K562 (cell line): ENCODE data around the gene ALG11. TPM values are rescaled to one million over a fixed set of nuclear protein-coding genes. Genes with fewer than 3 reads are reported as not detected.

Experiments
- CBX2 ChIP-seq: fragments of 200-600 bp; sonication (generic); IDR thresholded peaks from one replicate; pipeline ENCODE4 v1.6.1; 2012; ENCODE audit warnings: mild to moderate bottlenecking, low read length, inconsistent platforms; ENCODE audit not compliant: insufficient read depth, poor library complexity, severe bottlenecking
- CEBPZ ChIP-seq: fragments of 150-350 bp; IDR thresholded peaks from 2 replicates; pipeline ENCODE4 v1.6.1; 2014; ENCODE audit warnings: low read depth, mild to moderate bottlenecking, low read length, borderline replicate concordance
- CHCHD3 ChIP-seq: fragments of 250-450 bp; sonication (Bioruptor Pico); IDR thresholded peaks from 2 replicates; pipeline ENCODE4 v2.1.2; 2022; ENCODE audit warnings: mild to moderate bottlenecking
- GATAD2A ChIP-seq: fragments of 450-650 bp; IDR thresholded peaks from 2 replicates; pipeline ENCODE4 v1.6.1; 2017
- SIN3A ChIP-seq, 2 experiments: fragments of 150-350 bp in 1 of 2; IDR thresholded peaks; 2 replicates each; pipeline ENCODE4 v1.6.1; 2011 to 2016; ENCODE audit warnings: borderline replicate concordance in 2 of 2, low read depth in 2 of 2, low read length in 2 of 2, mild to moderate bottlenecking in 2 of 2, moderate library complexity in 2 of 2; ENCODE audit not compliant: control insufficient read depth in 1 of 2
- SRF ChIP-seq, 2 experiments: fragments of 250-450, 450-650 bp in 1 of 2; sonication (Bioruptor Pico) in 1 of 2; sonication (generic) in 1 of 2; formaldehyde crosslinking; IDR thresholded peaks; 2 replicates each; pipeline versions ENCODE4 v1.5.0 to v1.5.1; 2020 to 2022; ENCODE audit warnings: mild to moderate bottlenecking in 1 of 2, missing genetic modification reagents in 1 of 2
- STAT6 ChIP-seq: sonication (generic); formaldehyde crosslinking; IDR thresholded peaks from 2 replicates; pipeline ENCODE4 v1.8.1; 2023; ENCODE audit warnings: mild to moderate bottlenecking, missing genetic modification reagents
- TBP ChIP-seq: optimal IDR thresholded peaks from 2 replicates; pipeline ENCODE3; 2011; ENCODE audit warnings: low read depth, low read length, improper control_type of control experiment
- TCF3 ChIP-seq: sonication (generic); formaldehyde crosslinking; IDR thresholded peaks from 2 replicates; pipeline ENCODE4 v1.4.0; 2020; ENCODE audit warnings: mild to moderate bottlenecking, missing genetic modification reagents
- ZNF12 ChIP-seq: sonication (generic); formaldehyde crosslinking; IDR thresholded peaks from 2 replicates; pipeline ENCODE4 v1.4.0; 2020; ENCODE audit warnings: mild to moderate bottlenecking, missing genetic modification reagents
- ZNF324 ChIP-seq: fragments of 250-450 bp; sonication (Bioruptor Pico); IDR thresholded peaks from 2 replicates; pipeline ENCODE4 v1.4.0; 2020; ENCODE audit warnings: mild to moderate bottlenecking
- ZNF395 ChIP-seq: fragments of 200-800 bp; sonication (Bioruptor generic); IDR thresholded peaks from 2 replicates; pipeline ENCODE4 v1.6.1; 2017; ENCODE audit warnings: missing genetic modification characterization, missing compliant biosample characterization
- ZNF518B ChIP-seq: fragments of 250-450 bp; sonication (Bioruptor Pico); IDR thresholded peaks from 2 replicates; pipeline ENCODE4 v1.5.0; 2021; ENCODE audit warnings: mild to moderate bottlenecking, moderate library complexity
- ZNF589 ChIP-seq: fragments of 200-800 bp; sonication (Bioruptor generic); IDR thresholded peaks from 2 replicates; pipeline ENCODE4 v1.6.1; 2016; ENCODE audit warnings: low read depth, missing genetic modification characterization, missing compliant biosample characterization
- polyA plus RNA-seq, 8 experiments: library from polyadenylated mRNA; depleted of rRNA in 4 of 8; stranded (reverse) in 5 of 8; unstranded in 3 of 8; fragments of >200 nt; fragmentation: Nextera tagmentation in 2 of 8; fragmentation: Illumina TruSeq in 1 of 8; extraction: Ambion mirVana in 2 of 8; extraction: Trizol in 1 of 8; gene quantifications; 2 replicates each; pipeline versions ENCODE4 v1.2.1 to v1.2.3, GENCODE V29; 2011 to 2014; ENCODE audit warnings: inconsistent platforms in 1 of 8, missing spikeins in 1 of 8
- total RNA-seq, 7 experiments: library from RNA; depleted of rRNA in 6 of 7; stranded (reverse); fragments of >200 nt in 6 of 7; fragmentation: Illumina TruSeq in 2 of 7; extraction: Trizol in 2 of 7; gene quantifications; 2 replicates each; pipeline versions ENCODE4 v1.2.1 to v1.2.3, GENCODE V29; 2011 to 2021; ENCODE audit warnings: low replicate concordance in 1 of 7

ALG11 gene
- total and polyA plus RNA-seq, 9 of the 15 experiments (the other 6 are each of a cell fraction or from before 2014, with no cell fraction given): 7.3 to 19.2 (median 16.3) TPM

- no peak for TF ChIP-seq CBX2
- no peak for TF ChIP-seq ZNF518B (CRISPR knock-in tag)
- no peak for TF ChIP-seq STAT6 (CRISPR knock-in tag)
- TF ChIP-seq SIN3A (IDR thresholded peaks at IDR 0.05; ENCODE audit: borderline replicate concordance in 2 of 2, control insufficient read depth in 1 of 2, low read depth in 2 of 2, low read length in 2 of 2): peak in 1 of 2 experiments; percentile 53; a peak in 2 of 4 replicates
- TF ChIP-seq ZNF324 (CRISPR knock-in tag): no peak
- no peak; the same call in 1 of the 2 replicates for TF ChIP-seq CHCHD3 (CRISPR knock-in tag)
- no peak for TF ChIP-seq ZNF589 (CRISPR knock-in tag)
- 0 out of 2 replicates have a peak, but pooled peaks have one; percentile 43 for TF ChIP-seq GATAD2A
- TF ChIP-seq CEBPZ: peak; percentile 57; the same call in 1 of the 2 replicates
- no peak for TF ChIP-seq SRF (CRISPR knock-in tag; IDR thresholded peaks at IDR 0.05)
- 0 out of 2 replicates have a peak, but pooled peaks have one; percentile 6 for TF ChIP-seq TCF3 (CRISPR knock-in tag)
- no peak; the same call in 1 of the 2 replicates for TF ChIP-seq ZNF395 (CRISPR knock-in tag)
- no peak for TF ChIP-seq ZNF12 (CRISPR knock-in tag)
- TF ChIP-seq TBP: peak; percentile 70
Observed at GRCh38 chr13:52011632-52012511, at the start of gene ALG11 (continued).
